CD4-positive, alpha-beta T cell treated with Interleukin-6 for 4 hours (primary cell): Measurements from ENCODE around the gene SUSD1.
"Not testable (repeated sequence)": the region's sequence is repeated elsewhere in the genome, so short reads cannot be mapped to it uniquely, and the experiment has no call there.

Experiments
- DNase-seq: peaks from one replicate; pipeline ENCODE4 v3.0.0-alpha.2; 2020; ENCODE audit warnings: mixed read lengths

SUSD1 gene

GRCh38 chr9:112173489-112174221 lies 1.4 kb downstream of the SUSD1 start:
- no peak for DNase-seq

GRCh38 chr9:112170968-112171367 lies 4.1 kb downstream of the SUSD1 start:
- no peak for DNase-seq

GRCh38 chr9:112170235-112170634 lies 4.9 kb downstream of the SUSD1 start:
- DNase-seq, result no peak

GRCh38 chr9:112169368-112169767 lies 5.7 kb downstream of the SUSD1 start:
- no peak for DNase-seq

GRCh38 chr9:112168197-112168596 lies 6.9 kb downstream of the SUSD1 start:
- peak; percentile 24 for DNase-seq

GRCh38 chr9:112166176-112167140 lies 8.6 kb downstream of the SUSD1 start:
- no peak for DNase-seq

GRCh38 chr9:112162621-112163413 lies 12.3 kb downstream of the SUSD1 start:
- DNase-seq, result no peak

GRCh38 chr9:112159781-112160180 lies 15.3 kb downstream of the SUSD1 start:
- no peak for DNase-seq

- no peak for DNase-seq
Observed at GRCh38 chr9:112158656-112159367, 16.3 kb downstream of the SUSD1 start.

GRCh38 chr9:112157961-112158360 lies 17.1 kb downstream of the SUSD1 start:
- no peak for DNase-seq

GRCh38 chr9:112157087-112157486 lies 18.0 kb downstream of the SUSD1 start:
- DNase-seq, result no peak

GRCh38 chr9:112149211-112149610 lies 25.9 kb downstream of the SUSD1 start:
- DNase-seq, result no peak

GRCh38 chr9:112145886-112146285 lies 29.2 kb downstream of the SUSD1 start:
- DNase-seq, result no peak

GRCh38 chr9:112144807-112145206 lies 30.3 kb downstream of the SUSD1 start:
- DNase-seq, result no peak

GRCh38 chr9:112142420-112142819 lies 32.7 kb downstream of the SUSD1 start:
- no peak for DNase-seq

- no peak for DNase-seq
Observed at GRCh38 chr9:112140936-112141335, 34.2 kb downstream of the SUSD1 start.

GRCh38 chr9:112137066-112137465 lies 38.0 kb downstream of the SUSD1 start:
- no peak for DNase-seq

- no peak for DNase-seq
Observed at GRCh38 chr9:112135706-112136105, 39.4 kb downstream of the SUSD1 start.

GRCh38 chr9:112133806-112134205 lies 41.3 kb downstream of the SUSD1 start:
- DNase-seq, result not testable (repeated sequence)

GRCh38 chr9:112132356-112132755 lies 42.7 kb downstream of the SUSD1 start:
- DNase-seq, result no peak

- no peak for DNase-seq
Observed at GRCh38 chr9:112130997-112131396, 44.1 kb downstream of the SUSD1 start.

- DNase-seq, result no peak
Observed at GRCh38 chr9:112130347-112130746, 44.8 kb downstream of the SUSD1 start.
